HEK293T (cell line): Measurements from ENCODE around the gene TRIM44.

ENCODE experiments used
- ARNT ChIP-seq: fragments of 450-650 bp; IDR thresholded peaks from 2 replicates; pipeline ENCODE4 v1.6.1; 2017; ENCODE audit warnings: mild to moderate bottlenecking
- BHLHE40 ChIP-seq: fragments of 450-650 bp; IDR thresholded peaks from 2 replicates; pipeline ENCODE4 v1.6.1; 2016; ENCODE audit warnings: mild to moderate bottlenecking, moderate library complexity, borderline replicate concordance
- CTBP1 ChIP-seq: fragments of 450-650 bp; IDR thresholded peaks from 2 replicates; pipeline ENCODE4 v1.6.1; 2016; ENCODE audit warnings: borderline replicate concordance
- FOXA1 ChIP-seq: fragments of 450-650 bp; IDR thresholded peaks from 2 replicates; pipeline ENCODE4 v1.6.1; 2016; ENCODE audit warnings: mild to moderate bottlenecking
- FOXK2 ChIP-seq: fragments of 450-650 bp; IDR thresholded peaks from 2 replicates; pipeline ENCODE4 v1.6.1; 2016; ENCODE audit warnings: mild to moderate bottlenecking
- HDGF ChIP-seq: fragments of 450-650 bp; IDR thresholded peaks from 2 replicates; pipeline ENCODE4 v1.6.1; 2017; ENCODE audit warnings: antibody characterized with exemption, borderline replicate concordance
- LEF1 ChIP-seq: fragments of 450-650 bp; IDR thresholded peaks from 2 replicates; pipeline ENCODE4 v1.6.1; 2017; ENCODE audit warnings: mild to moderate bottlenecking, borderline replicate concordance
- NFRKB ChIP-seq: fragments of 450-650 bp; IDR thresholded peaks from 2 replicates; pipeline ENCODE4 v1.6.1; 2016; ENCODE audit warnings: mild to moderate bottlenecking, moderate library complexity
- SP1 ChIP-seq: fragments of 450-650 bp; IDR thresholded peaks from 2 replicates; pipeline ENCODE4 v1.6.1; 2017
- SUZ12 ChIP-seq: fragments of 450-650 bp; IDR thresholded peaks from 2 replicates; pipeline ENCODE4 v1.6.1; 2016; ENCODE audit warnings: mild to moderate bottlenecking
- TARDBP ChIP-seq: fragments of 450-650 bp; IDR thresholded peaks from 2 replicates; pipeline ENCODE4 v1.6.1; 2016
- ZNF384 ChIP-seq: fragments of 450-650 bp; IDR thresholded peaks from 2 replicates; pipeline ENCODE4 v1.6.1; 2016

DNA sequence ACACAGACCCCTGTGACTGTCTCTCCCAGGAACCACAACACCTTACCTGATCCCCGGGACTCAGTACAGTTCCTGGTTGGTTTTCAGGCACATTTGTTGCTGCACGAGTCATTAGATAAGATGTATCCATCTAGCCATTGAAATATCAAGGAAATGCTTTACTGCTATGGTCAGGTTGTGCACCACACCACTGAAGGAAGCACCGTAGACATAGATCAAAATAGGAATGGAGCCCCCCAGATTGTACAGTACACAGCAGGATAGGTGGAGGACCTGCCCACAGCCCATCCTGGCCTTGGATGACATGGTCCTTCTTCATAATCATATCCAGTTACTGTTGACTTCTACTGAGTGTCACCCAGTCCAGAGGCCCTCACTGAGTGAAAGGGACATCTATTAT lies 195.3 kb downstream of the TRIM44 start:
- no peak for TF ChIP-seq FOXA1
- TF ChIP-seq ARNT, result no peak
- no peak for TF ChIP-seq NFRKB
- TF ChIP-seq BHLHE40, result no peak
- TF ChIP-seq SUZ12, result no peak
- no peak for TF ChIP-seq CTBP1
- no peak for TF ChIP-seq TARDBP
- no peak for TF ChIP-seq ZNF384
- TF ChIP-seq HDGF, result no peak
- TF ChIP-seq SP1, result no peak
- no peak for TF ChIP-seq FOXK2
- TF ChIP-seq LEF1, result no peak
